ENCODE measurements around the gene ERFL. TPM values are rescaled to one million over a fixed set of nuclear protein-coding genes. Genes with fewer than 3 reads are reported as not detected.
A peak's percentile ranks its signal among the peaks of the same experiment; 100 is the strongest.

ERFL gene
- total and polyA plus RNA-seq, 2 of the 4 experiments (the other 2 are of a cell fraction) = not detected

DNA sequence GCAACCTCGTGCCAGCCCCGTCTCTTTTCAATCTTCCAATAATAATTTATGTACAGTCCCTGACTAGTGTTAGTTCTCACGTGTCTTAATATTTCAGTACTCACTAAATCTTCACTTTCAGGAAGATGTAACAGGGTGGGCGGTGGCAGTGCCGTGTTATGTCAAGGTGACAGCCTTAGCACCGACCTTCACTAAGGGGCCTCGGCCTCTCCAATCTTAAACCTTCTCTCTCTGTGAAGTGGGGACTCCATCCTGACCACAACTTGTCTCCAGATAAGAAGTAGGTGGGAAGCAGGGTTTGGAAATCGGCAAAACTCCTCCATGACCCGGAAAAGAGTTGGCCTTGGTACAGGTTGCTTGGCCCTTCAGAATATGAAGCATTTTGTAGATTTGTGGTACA lies 66.4 kb downstream of the ERFL start:
- dilution Hi-C loops (cut with HindIII; ENCODE audit: low sequenced_read_pairs, unreplicated experiment) = no loop called here

More for the DNA sequence above, 66.4 kb downstream of the ERFL start:
- H4K5ac ChIP-seq (ENCODE audit: low read depth, low read length) = no peak overlapping the region
- H2BK5ac ChIP-seq (ENCODE audit: low read depth, low read length, poor library complexity, severe bottlenecking) = no peak overlapping the region
- no peak overlapping the region for H3K4ac ChIP-seq (ENCODE audit: low read depth, low read length)
- no peak overlapping the region for H3K4me3 ChIP-seq (ENCODE audit: insufficient read depth, low read depth, low read length)
- in situ Hi-C loops (cut with MboI; ENCODE audit: low sequenced_read_pairs) = no loop called here
- WGBS, 2 experiments (ENCODE audit: extremely low coverage in 2 of 2, insufficient read length in 1 of 2) = 75% methylated on average over 4 of the region's 9 CpGs; no CpG with 5 or more reads in 1 of the 2 experiments
- ChIA-PET POLR2A (ENCODE audit: unreplicated experiment) (no interaction called here), CTCF (interaction anchor here (0.7 kb wide), 1 partner anchor 498 kb away, joined by 7 read pairs; the partner anchor contains the start of gene B9D2)
- no peak for TF ChIP-seq RCOR1 (IDR thresholded peaks at IDR 0.05; ENCODE audit: insufficient replicate concordance, low read length)
- TF ChIP-seq BHLHE40 (IDR thresholded peaks at IDR 0.05; ENCODE audit: low read depth, low read length) = no peak
- no peak for TF ChIP-seq CEBPB (IDR thresholded peaks at IDR 0.05; ENCODE audit: low read depth, low read length)
- no peak for TF ChIP-seq FOS (IDR thresholded peaks at IDR 0.05; ENCODE audit: low read depth, low read length)
- TF ChIP-seq, protein P1, sequence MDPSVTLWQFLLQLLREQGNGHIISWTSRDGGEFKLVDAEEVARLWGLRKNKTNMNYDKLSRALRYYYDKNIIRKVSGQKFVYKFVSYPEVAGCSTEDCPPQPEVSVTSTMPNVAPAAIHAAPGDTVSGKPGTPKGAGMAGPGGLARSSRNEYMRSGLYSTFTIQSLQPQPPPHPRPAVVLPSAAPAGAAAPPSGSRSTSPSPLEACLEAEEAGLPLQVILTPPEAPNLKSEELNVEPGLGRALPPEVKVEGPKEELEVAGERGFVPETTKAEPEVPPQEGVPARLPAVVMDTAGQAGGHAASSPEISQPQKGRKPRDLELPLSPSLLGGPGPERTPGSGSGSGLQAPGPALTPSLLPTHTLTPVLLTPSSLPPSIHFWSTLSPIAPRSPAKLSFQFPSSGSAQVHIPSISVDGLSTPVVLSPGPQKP (IDR thresholded peaks at IDR 0.05; ENCODE audit: borderline replicate concordance, low read depth, low read length) = no peak
- no peak overlapping the region for H2BK120ac ChIP-seq (ENCODE audit: low read depth, low read length)
- peaks cover 24% of the 10 kb centered on the region for H3K9me1 ChIP-seq (ENCODE audit: insufficient read depth, low read length)
- peaks cover 49% of the 10 kb centered on the region for H3K36me3 ChIP-seq (ENCODE audit: control insufficient read depth, insufficient read depth, low read length)
- H3K18ac ChIP-seq (ENCODE audit: low read depth, low read length) = no peak overlapping the region
- intact Hi-C loops (cut with micrococcal nuclease) = no loop called here
- no peak overlapping the region; a peak in 1 of 4 replicates for H4K8ac ChIP-seq (ENCODE audit: low read depth in 2 of 2, low read length in 2 of 2)
- no peak overlapping the region for H3K14ac ChIP-seq (replicated peaks; ENCODE audit: low read depth, low read length)
- H3K9ac ChIP-seq (ENCODE audit: low read depth, low read length) = peak overlapping the region; percentile 100; the same call in 1 of the 2 replicates
- no peak overlapping the region for H3K56ac ChIP-seq (ENCODE audit: extremely low read depth, insufficient read depth, low read length)
- no peak overlapping the region for H2AK9ac ChIP-seq (replicated peaks; ENCODE audit: low read depth, low read length, poor library complexity)
- peaks cover 12% of the 10 kb centered on the region for H3K4me1 ChIP-seq (ENCODE audit: control insufficient read depth, insufficient read depth, low read length)
- ATAC-seq (ENCODE audit: low read depth) (no peak), DNase-seq (no peak)
- H4K20me1 ChIP-seq (ENCODE audit: insufficient read depth, low read length) = peaks cover 61% of the 10 kb centered on the region
- no peak overlapping the region for H3K27ac ChIP-seq (ENCODE audit: insufficient read depth, low read length)
- no peak overlapping the region for H2AFZ ChIP-seq (replicated peaks; ENCODE audit: low read length, poor library complexity)
- no peak overlapping the region for H2BK20ac ChIP-seq (ENCODE audit: low read depth, low read length)
- peaks cover 16 to 57% of the 10 kb centered on the region in 2 experiments for H3K79me1 ChIP-seq (ENCODE audit: low read depth in 1 of 2, low read length in 2 of 2)
- no peak overlapping the region for H2AK5ac ChIP-seq (ENCODE audit: low read depth, low read length)
- H3K27me3 ChIP-seq (ENCODE audit: control insufficient read depth, insufficient read depth, low read length) = no peaks in the 10 kb centered on the region
- H3K4me2 ChIP-seq (ENCODE audit: low read depth, low read length) = peak overlapping the region; percentile 100
- H4K91ac ChIP-seq (ENCODE audit: insufficient read depth, low read depth, low read length) = no peak overlapping the region
- BruUV-seq (replicated peaks) = TSS peak; percentile 45
- H3K23ac ChIP-seq (ENCODE audit: low read depth, low read length) = peak overlapping the region; percentile 90; the same call in 1 of the 2 replicates
- no peak overlapping the region for H2BK15ac ChIP-seq (ENCODE audit: low read depth, low read length)
- H3K9me3 ChIP-seq (ENCODE audit: control insufficient read depth, insufficient read depth, low read length) = no peaks in the 10 kb centered on the region

Data from IMR-90 (cell line).